Fibroblast of upper back skin (primary cell): ENCODE data around the gene ANKRD63.

ENCODE experiments used
- DNase-seq: peaks from one replicate; pipeline ENCODE4 v3.0.0-alpha.2; 2013

The ANKRD63 gene

GRCh38 chr15:40295297-40295696 is 12.4 kb upstream of the ANKRD63 start:
- DNase-seq: no peak

- DNase-seq: no peak
Observed at GRCh38 chr15:40293905-40294895, 11.3 kb upstream of the ANKRD63 start.

GRCh38 chr15:40293006-40293405 is 10.1 kb upstream of the ANKRD63 start:
- DNase-seq: no peak

- no peak for DNase-seq
Observed at GRCh38 chr15:40292246-40292645, 9.4 kb upstream of the ANKRD63 start.

- peak; percentile 52 for DNase-seq
Observed at GRCh38 chr15:40290918-40291574, 8.2 kb upstream of the ANKRD63 start.

GRCh38 chr15:40290545-40290917 is 7.7 kb upstream of the ANKRD63 start:
- DNase-seq: no peak

GRCh38 chr15:40289140-40289775 is 6.4 kb upstream of the ANKRD63 start:
- no peak for DNase-seq

GRCh38 chr15:40287968-40288367 is 5.1 kb upstream of the ANKRD63 start:
- no peak for DNase-seq

GRCh38 chr15:40287505-40287904 is 4.6 kb upstream of the ANKRD63 start:
- no peak for DNase-seq

- no peak for DNase-seq
Observed at GRCh38 chr15:40286794-40287193, 3.9 kb upstream of the ANKRD63 start.

- no peak for DNase-seq
Observed at GRCh38 chr15:40286061-40286532, 3.2 kb upstream of the ANKRD63 start.

- DNase-seq: peak; percentile 19
Observed at GRCh38 chr15:40285554-40286011, 2.7 kb upstream of the ANKRD63 start.

GRCh38 chr15:40285151-40285550 is 2.3 kb upstream of the ANKRD63 start:
- DNase-seq: no peak

GRCh38 chr15:40283615-40284300 is 894 bp upstream of the ANKRD63 start:
- no peak for DNase-seq

- DNase-seq: no peak
Observed at GRCh38 chr15:40282147-40282868, 556 bp downstream of the ANKRD63 start.

- DNase-seq: no peak
Observed at GRCh38 chr15:40281801-40282146, 1.1 kb downstream of the ANKRD63 start.

- no peak for DNase-seq
Observed at GRCh38 chr15:40281057-40281800, 1.6 kb downstream of the ANKRD63 start.

GRCh38 chr15:40280260-40281056 is 2.4 kb downstream of the ANKRD63 start:
- DNase-seq: no peak

- DNase-seq: peak; percentile 38
Observed at GRCh38 chr15:40279437-40280141, 3.3 kb downstream of the ANKRD63 start.

GRCh38 chr15:40278026-40278425 is 4.8 kb downstream of the ANKRD63 start:
- no peak for DNase-seq
